ENCODE results near the gene BCCIP.
A peak's percentile ranks its signal among the peaks of the same experiment; 100 is the strongest.

Gene BCCIP

GRCh38 chr10:125845617-125846016 lies 22.3 kb downstream of the BCCIP start:
- no peak for DNase-seq

GRCh38 chr10:125846894-125847293 lies 23.5 kb downstream of the BCCIP start:
- DNase-seq: no peak

GRCh38 chr10:125848371-125848770 lies 25.0 kb downstream of the BCCIP start:
- DNase-seq: no peak

- no peak for DNase-seq
Measured at GRCh38 chr10:125848857-125849256, 25.5 kb downstream of the BCCIP start.

GRCh38 chr10:125849448-125849847 lies 26.1 kb downstream of the BCCIP start:
- DNase-seq: no peak

- no peak for DNase-seq
Measured at GRCh38 chr10:125850766-125851731, 27.7 kb downstream of the BCCIP start.

- no peak for DNase-seq
Measured at GRCh38 chr10:125852487-125852886, 29.1 kb downstream of the BCCIP start.

GRCh38 chr10:125857185-125857760 lies 33.9 kb downstream of the BCCIP start:
- no peak for DNase-seq

GRCh38 chr10:125859128-125859817 lies 35.9 kb downstream of the BCCIP start:
- DNase-seq: no peak

- DNase-seq: no peak
Measured at GRCh38 chr10:125865120-125865519, 41.8 kb downstream of the BCCIP start.

- no peak for DNase-seq
Measured at GRCh38 chr10:125866421-125867029, 43.2 kb downstream of the BCCIP start.

GRCh38 chr10:125868372-125868975 lies 45.1 kb downstream of the BCCIP start:
- DNase-seq: peak in 1 of 2 experiments; percentile 24

GRCh38 chr10:125871338-125871737 lies 48.0 kb downstream of the BCCIP start:
- no peak for DNase-seq

GRCh38 chr10:125878957-125879835 lies 55.9 kb downstream of the BCCIP start:
- DNase-seq: no peak

GRCh38 chr10:125880719-125881118 lies 57.4 kb downstream of the BCCIP start:
- DNase-seq: no peak

GRCh38 chr10:125881192-125881591 lies 57.8 kb downstream of the BCCIP start, which contains the start of gene DHX32:
TSS of gene DHX32 (minus strand) at chr10:125881292. CDS start at chr10:125880824, 468 bp downstream.
- no peak for DNase-seq

GRCh38 chr10:125882596-125882995 lies 59.2 kb downstream of the BCCIP start:
- DNase-seq: no peak

- DNase-seq: no peak
Measured at GRCh38 chr10:125883211-125883610, 59.9 kb downstream of the BCCIP start.

All from NCI-H524 (cell line).